Ascending aorta (tissue), 2 donors: ENCODE results near the gene ILK. TPM values are rescaled to one million over a fixed set of nuclear protein-coding genes. Genes with fewer than 3 reads are reported as not detected.

Experiments
- DNase-seq, 2 donors: peaks; one replicate each; pipeline ENCODE4 v3.0.0-alpha.2; 2019; ENCODE audit warnings: low spot score in 2 of 2
- H3K27ac ChIP-seq, 2 donors: fragments of 200-600 bp; sonication (generic); one replicate each; pipeline ENCODE4 v1.5.1; 2016 to 2017; ENCODE audit warnings: mild to moderate bottlenecking in 1 of 2
- H3K27me3 ChIP-seq: fragments of 200-600 bp; sonication (generic); one replicate; pipeline ENCODE4 v1.5.1; 2017
- H3K36me3 ChIP-seq, 2 donors: fragments of 200-600 bp; sonication (generic); one replicate each; pipeline ENCODE4 v1.5.1; 2016
- H3K4me1 ChIP-seq, 2 donors: fragments of 200-600 bp; sonication (generic); one replicate each; pipeline ENCODE4 v1.5.1; 2016 to 2017; ENCODE audit warnings: mild to moderate bottlenecking in 1 of 2
- H3K4me3 ChIP-seq, 2 donors: fragments of 200-600 bp; sonication (generic); one replicate each; pipeline ENCODE4 v1.5.1; 2016 to 2017; ENCODE audit warnings: mild to moderate bottlenecking in 1 of 2
- H3K9me3 ChIP-seq, 2 donors: fragments of 200-600 bp; sonication (generic); one replicate each; pipeline ENCODE4 v1.5.1; 2016
- CTCF ChIP-seq, 3 experiments: fragments of 200-600 bp in 2 of 3; fragments of 450-650 bp in 1 of 3; sonication (generic) in 2 of 3; IDR thresholded peaks; one replicate each; pipeline ENCODE4 v1.5.1; 2016 to 2019; ENCODE audit warnings: antibody characterized with exemption in 3 of 3, mild to moderate bottlenecking in 1 of 3, moderate library complexity in 1 of 3
- intact Hi-C: fragments of 100-400 bp; cut with DNase I; formaldehyde crosslinking; loops from one replicate; pipeline ENCODE4 v1.15.1; 2023
- total RNA-seq: library from RNA; depleted of rRNA; stranded (reverse); fragments of >200 nt; gene quantifications from one replicate; pipeline ENCODE4 v1.1.0, GENCODE V29; 2016

The ILK gene
- total RNA-seq, 1 donor from 2014 or later: 183 TPM

GRCh38 chr11:6616596-6617250 is 13.1 kb downstream of the ILK start:
- intact Hi-C loops: no loop called here
- no peak overlapping the region for H3K4me3 ChIP-seq
- no peaks in the 10 kb centered on the region for H3K9me3 ChIP-seq
- TF ChIP-seq CTCF (IDR thresholded peaks at IDR 0.05): no peak
- H3K36me3 ChIP-seq: peaks cover 12 to 17% of the 10 kb centered on the region in 2 donors
- H3K4me1 ChIP-seq: peaks cover 6 to 25% of the 10 kb centered on the region in 2 donors
- H3K27ac ChIP-seq: no peak overlapping the region
- DNase-seq: peak in 1 of 2 donors; percentile 55
- no peaks in the 10 kb centered on the region for H3K27me3 ChIP-seq

- H3K9me3 ChIP-seq: no peaks in the 10 kb centered on the region
- no peaks in the 10 kb centered on the region for H3K27me3 ChIP-seq
- peaks cover 12 to 17% of the 10 kb centered on the region in 2 donors for H3K36me3 ChIP-seq
- peaks cover 4 to 25% of the 10 kb centered on the region in 2 donors for H3K4me1 ChIP-seq
- intact Hi-C loops: no loop called here
- peak overlapping the region; percentile 69 to 76 for H3K4me3 ChIP-seq
- DNase-seq: peak in 1 of 2 donors; percentile 58
- TF ChIP-seq CTCF (IDR thresholded peaks at IDR 0.05): no peak
- H3K27ac ChIP-seq: peak overlapping the region in 1 of 2 donors; percentile 81
Observed at GRCh38 chr11:6617315-6617781, 13.8 kb downstream of the ILK start.

DNA sequence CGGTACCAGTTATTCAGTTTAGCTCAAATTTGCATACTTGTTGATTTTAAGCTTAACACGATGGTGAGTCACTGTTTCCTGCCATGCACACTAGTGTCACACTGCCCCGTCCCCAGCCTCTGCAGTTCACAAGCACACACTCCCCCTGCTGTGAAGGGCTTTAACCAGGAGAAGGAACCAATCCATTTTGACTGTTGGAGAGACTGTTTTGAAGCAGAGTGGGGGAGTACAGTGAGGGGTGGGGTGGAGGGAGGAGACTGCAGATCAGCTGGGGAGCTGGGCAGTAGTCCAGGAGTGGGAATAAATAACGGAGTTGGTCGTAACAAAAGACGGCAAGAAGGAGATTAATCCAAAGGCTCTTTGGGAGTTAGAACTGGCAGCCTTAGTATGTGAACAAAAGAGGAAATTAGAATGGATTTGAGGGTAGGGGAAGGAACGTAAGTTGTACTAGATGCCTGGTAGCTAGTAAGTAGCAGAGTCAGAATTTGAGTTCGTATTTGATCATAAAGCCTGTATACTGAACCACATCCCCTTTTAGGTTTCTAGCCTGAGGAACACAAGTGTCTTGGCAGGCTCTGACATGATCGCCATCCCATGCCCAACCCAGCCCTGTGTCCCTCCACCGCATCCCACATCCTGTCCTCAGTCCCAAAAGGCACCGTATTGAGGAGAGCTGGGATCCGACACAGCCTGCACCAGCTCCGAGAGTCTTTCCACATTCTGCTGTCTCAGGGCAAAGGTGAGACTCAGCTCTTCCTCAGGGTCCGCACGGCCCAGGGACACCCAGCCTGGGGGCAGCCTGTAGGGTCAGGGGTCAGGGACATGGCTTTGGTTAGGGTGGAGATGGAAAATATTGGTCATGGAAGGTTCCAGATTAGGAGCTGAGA is 14.8 kb downstream of the ILK start:
- peaks cover 12 to 22% of the 10 kb centered on the region in 2 donors for H3K36me3 ChIP-seq
- H3K4me3 ChIP-seq: peak overlapping the region; percentile 69 to 76
- peak overlapping the region; percentile 81 to 82 for H3K27ac ChIP-seq
- peaks cover 3 to 19% of the 10 kb centered on the region in 2 donors for H3K4me1 ChIP-seq
- intact Hi-C loops: loop anchor here (1.0 kb wide), 1 partner anchor 65 kb away; the partner anchor contains the start of gene MRPL17
- TF ChIP-seq CTCF (IDR thresholded peaks at IDR 0.05): no peak
- DNase-seq: no peak
- no peaks in the 10 kb centered on the region for H3K9me3 ChIP-seq
- no peaks in the 10 kb centered on the region for H3K27me3 ChIP-seq

GRCh38 chr11:6619004-6619745 is 15.6 kb downstream of the ILK start, which contains the start of gene TPP1:
Gene TPP1, minus strand, starts transcription at chr11:6619422. Its CDS starts 22 bp downstream, at chr11:6619400.
- intact Hi-C loops: loop anchor here (1.0 kb wide), 1 partner anchor 64 kb away; the partner anchor contains the start of gene MRPL17
- H3K36me3 ChIP-seq: peaks cover 13 to 30% of the 10 kb centered on the region in 2 donors
- H3K27ac ChIP-seq: peak within 1 kb of the TSS; percentile 81 to 82
- peaks cover 3 to 17% of the 10 kb centered on the region in 2 donors for H3K4me1 ChIP-seq
- no peaks in the 10 kb centered on the region for H3K27me3 ChIP-seq
- TF ChIP-seq CTCF (IDR thresholded peaks at IDR 0.05): no peak
- peak within 1 kb of the TSS; percentile 69 to 76 for H3K4me3 ChIP-seq
- DNase-seq: peak; percentile 92 to 99
- no peaks in the 10 kb centered on the region for H3K9me3 ChIP-seq

- no peak overlapping the region for H3K4me3 ChIP-seq
- no peak for DNase-seq
- no peaks in the 10 kb centered on the region for H3K27me3 ChIP-seq
- H3K36me3 ChIP-seq: peaks cover 18 to 34% of the 10 kb centered on the region in 2 donors
- no peak overlapping the region for H3K27ac ChIP-seq
- TF ChIP-seq CTCF (IDR thresholded peaks at IDR 0.05): no peak
- H3K9me3 ChIP-seq: no peaks in the 10 kb centered on the region
- intact Hi-C loops: no loop called here
- H3K4me1 ChIP-seq: peaks cover 3 to 17% of the 10 kb centered on the region in 2 donors
Observed at GRCh38 chr11:6620636-6621035, 17.1 kb downstream of the ILK start.
